HepG2 (cell line): Measurements from ENCODE around the gene SSR2. TPM values are rescaled to one million over a fixed set of nuclear protein-coding genes. Genes with fewer than 3 reads are reported as not detected.
A peak's percentile ranks its signal among the peaks of the same experiment; 100 is the strongest.

ENCODE experiments used
- CEBPB ChIP-seq: IDR thresholded peaks from 2 replicates; pipeline ENCODE4 v1.6.1; 2011; ENCODE audit warnings: low read depth, low read length, improper control_type of control experiment, borderline replicate concordance
- DBP ChIP-seq: sonication (generic); formaldehyde crosslinking; IDR thresholded peaks from 2 replicates; pipeline ENCODE4 v1.4.0; 2020; ENCODE audit warnings: missing genetic modification reagents; ENCODE audit errors: not compliant biosample characterization
- DMAP1 ChIP-seq: IDR thresholded peaks from 2 replicates; pipeline ENCODE4 v1.6.1; 2016
- EHMT2 ChIP-seq: fragments of 200-600 bp; sonication (generic); IDR thresholded peaks from 2 replicates; pipeline ENCODE4 v1.7.0; 2017; ENCODE audit warnings: antibody characterized with exemption, low read depth, low read length, borderline replicate concordance
- HMGA1 ChIP-seq: sonication (generic); formaldehyde crosslinking; conservative IDR thresholded peaks from 2 replicates; pipeline ENCODE4 v1.4.0; 2020; ENCODE audit warnings: missing genetic modification reagents
- HOXA3 ChIP-seq: sonication (generic); formaldehyde crosslinking; IDR thresholded peaks from 2 replicates; pipeline ENCODE4 v1.5.0; 2020; ENCODE audit warnings: missing genetic modification reagents
- KAT7 ChIP-seq: IDR thresholded peaks from 2 replicates; pipeline ENCODE4 v1.6.1; 2018; ENCODE audit warnings: borderline replicate concordance, missing compliant biosample characterization
- KMT2B ChIP-seq: IDR thresholded peaks from 2 replicates; pipeline ENCODE4 v1.6.1; 2016; ENCODE audit warnings: missing genetic modification reagents, missing compliant biosample characterization
- NR2F1 ChIP-seq, 2 experiments: fragments of 450-650 bp in 1 of 2; formaldehyde crosslinking in 1 of 2; IDR thresholded peaks; 2 replicates each; pipeline versions ENCODE4 v1.5.0 to v1.6.1; 2016 to 2020; ENCODE audit warnings: mild to moderate bottlenecking in 1 of 2, missing compliant biosample characterization in 1 of 2, missing genetic modification reagents in 1 of 2, moderate library complexity in 1 of 2
- PAX8 ChIP-seq: sonication (generic); formaldehyde crosslinking; IDR thresholded peaks from 2 replicates; pipeline ENCODE4 v1.8.0; 2022; ENCODE audit warnings: mild to moderate bottlenecking, missing genetic modification reagents, borderline replicate concordance
- POLR2G ChIP-seq: fragments of 200-400 bp; formaldehyde crosslinking; IDR thresholded peaks from 2 replicates; pipeline ENCODE4 v1.6.1; 2018; ENCODE audit warnings: mild to moderate bottlenecking, low read depth, low read length, moderate library complexity
- SIN3B ChIP-seq: fragments of 150-350 bp; IDR thresholded peaks from 2 replicates; pipeline ENCODE4 v1.6.1; 2014; ENCODE audit warnings: low read length
- SMAD3 ChIP-seq: sonication (generic); formaldehyde crosslinking; IDR thresholded peaks from 2 replicates; pipeline ENCODE4 v1.4.0; 2020; ENCODE audit warnings: missing genetic modification reagents
- SMYD3 ChIP-seq: sonication (generic); formaldehyde crosslinking; IDR thresholded peaks from 2 replicates; pipeline ENCODE4 v1.8.1; 2023; ENCODE audit warnings: mild to moderate bottlenecking, missing genetic modification reagents
- SP140L ChIP-seq: sonication (generic); formaldehyde crosslinking; IDR thresholded peaks from 2 replicates; pipeline ENCODE4 v1.4.0; 2020; ENCODE audit warnings: missing genetic modification reagents, borderline replicate concordance
- ZBTB44 ChIP-seq: sonication (generic); formaldehyde crosslinking; IDR thresholded peaks from 2 replicates; pipeline ENCODE4 v1.4.0; 2020; ENCODE audit warnings: missing genetic modification reagents
- ZKSCAN5 ChIP-seq: sonication (generic); formaldehyde crosslinking; IDR thresholded peaks from 2 replicates; pipeline ENCODE4 v1.5.1; 2020; ENCODE audit warnings: mild to moderate bottlenecking, missing genetic modification reagents
- ZNF180 ChIP-seq: sonication (generic); formaldehyde crosslinking; IDR thresholded peaks from 2 replicates; pipeline ENCODE4 v1.4.0; 2020; ENCODE audit warnings: low read depth, missing genetic modification reagents, borderline replicate concordance
- ZNF337 ChIP-seq: sonication (generic); formaldehyde crosslinking; IDR thresholded peaks from 2 replicates; pipeline ENCODE4 v1.5.1; 2020; ENCODE audit warnings: missing genetic modification reagents, low read depth, mild to moderate bottlenecking, borderline replicate concordance
- ZNF713 ChIP-seq: sonication (generic); formaldehyde crosslinking; IDR thresholded peaks from 2 replicates; pipeline ENCODE4 v1.4.0; 2020; ENCODE audit warnings: mild to moderate bottlenecking, missing genetic modification reagents
- polyA plus RNA-seq, 8 experiments: library from polyadenylated mRNA; depleted of rRNA in 3 of 8; stranded (reverse) in 7 of 8; unstranded in 1 of 8; fragments of >200 nt; fragmentation: Illumina TruSeq in 4 of 8; extraction: Trizol in 4 of 8; gene quantifications; 2 replicates each; pipeline versions ENCODE4 v1.2.1 to v1.2.3, GENCODE V29; 2011 to 2016; ENCODE audit warnings: low read depth in 4 of 8, missing spikeins in 1 of 8, mixed read lengths in 1 of 8; ENCODE audit not compliant: insufficient read depth in 1 of 8
- total RNA-seq, 5 experiments: library from RNA; depleted of rRNA; stranded (reverse); fragments of >200 nt; fragmentation: Illumina TruSeq; extraction: Trizol; gene quantifications; 2 replicates each; pipeline ENCODE4 v1.2.3, GENCODE V29; 2016; ENCODE audit warnings: low read depth in 1 of 5
- TF ChIP-seq, protein P1 (sequence below): sonication (generic); formaldehyde crosslinking; conservative IDR thresholded peaks from 2 replicates; pipeline ENCODE4 v1.8.1; 2023; ENCODE audit warnings: missing genetic modification reagents
- TF ChIP-seq, protein P2 (sequence below): IDR thresholded peaks from 2 replicates; pipeline ENCODE4 v1.6.1; 2018; ENCODE audit warnings: missing genetic modification reagents, mild to moderate bottlenecking, missing compliant biosample characterization
- TF ChIP-seq, protein P3 (sequence below): sonication (generic); formaldehyde crosslinking; conservative IDR thresholded peaks from 2 replicates; pipeline ENCODE4 v1.8.0; 2022; ENCODE audit warnings: mild to moderate bottlenecking, moderate library complexity, missing genetic modification reagents

SSR2 gene
- total and polyA plus RNA-seq, 2 of the 13 experiments (the other 11 are each of a cell fraction or from before 2014, with no cell fraction given) = 284 to 461 TPM

DNA sequence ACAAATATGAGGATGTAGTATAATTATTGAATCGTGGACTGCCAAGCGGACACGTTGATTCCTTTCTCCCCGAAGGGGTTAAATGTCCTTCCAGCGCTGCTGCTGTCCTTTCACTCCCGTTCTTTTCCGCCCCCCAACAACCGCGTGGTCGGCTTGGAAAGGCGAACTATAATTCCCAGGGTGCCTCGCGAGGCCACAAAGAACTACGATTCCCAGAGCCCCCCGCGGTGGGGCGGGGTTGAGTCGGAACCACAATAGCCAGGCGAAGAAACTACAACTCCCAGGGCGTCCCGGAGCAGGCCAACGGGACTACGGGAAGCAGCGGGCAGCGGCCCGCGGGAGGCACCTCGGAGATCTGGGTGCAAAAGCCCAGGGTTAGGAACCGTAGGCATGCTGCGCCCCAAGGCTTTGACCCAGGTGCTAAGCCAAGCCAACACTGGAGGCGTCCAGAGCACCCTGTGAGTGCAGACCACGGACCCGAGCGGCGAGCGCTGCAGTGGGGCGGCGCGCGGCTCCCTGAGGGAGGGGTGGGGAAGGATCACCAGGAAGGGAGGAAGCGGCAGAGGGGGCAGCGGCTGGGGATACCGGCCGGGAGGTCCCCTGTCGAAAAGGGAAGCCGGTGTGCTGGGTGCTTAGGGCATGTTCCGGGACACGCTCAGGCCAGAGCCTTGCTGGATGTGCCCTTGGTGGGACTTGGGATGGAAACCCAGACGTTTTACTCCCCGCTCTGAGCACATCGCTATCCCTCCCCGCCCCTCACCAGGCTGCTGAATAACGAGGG is 33.9 kb upstream of the SSR2 start, which contains the start of gene LAMTOR2 (continued):
- TF ChIP-seq ZBTB44 (CRISPR knock-in tag) (peak; percentile 14; the same call in 1 of the 2 replicates), CEBPB (no peak), HOXA3 (CRISPR knock-in tag) (peak; percentile 85), ZKSCAN5 (CRISPR knock-in tag) (no peak), POLR2G (peak; percentile 80), SMYD3 (0 out of 2 replicates have a peak, but pooled peaks have one; percentile 53), DMAP1 (peak; percentile 97), NR2F1 (CRISPR knock-in tag; IDR thresholded peaks at IDR 0.05) (no peak), ZNF713 (CRISPR knock-in tag) (no peak; the same call in 1 of the 2 replicates), SMAD3 (CRISPR knock-in tag) (peak; percentile 90), ZNF337 (CRISPR knock-in tag) (no peak), DBP (CRISPR knock-in tag) (no peak), SIN3B (peak; percentile 30; the same call in 1 of the 2 replicates), KMT2B (CRISPR knock-in tag) (peak; percentile 83), HMGA1 (no peak), PAX8 (CRISPR knock-in tag) (no peak), KAT7 (CRISPR knock-in tag) (no peak), EHMT2 (no peak), ZNF180 (CRISPR knock-in tag) (0 out of 2 replicates have a peak, but pooled peaks have one; percentile 20), SP140L (no peak)
- TF ChIP-seq, protein P1, sequence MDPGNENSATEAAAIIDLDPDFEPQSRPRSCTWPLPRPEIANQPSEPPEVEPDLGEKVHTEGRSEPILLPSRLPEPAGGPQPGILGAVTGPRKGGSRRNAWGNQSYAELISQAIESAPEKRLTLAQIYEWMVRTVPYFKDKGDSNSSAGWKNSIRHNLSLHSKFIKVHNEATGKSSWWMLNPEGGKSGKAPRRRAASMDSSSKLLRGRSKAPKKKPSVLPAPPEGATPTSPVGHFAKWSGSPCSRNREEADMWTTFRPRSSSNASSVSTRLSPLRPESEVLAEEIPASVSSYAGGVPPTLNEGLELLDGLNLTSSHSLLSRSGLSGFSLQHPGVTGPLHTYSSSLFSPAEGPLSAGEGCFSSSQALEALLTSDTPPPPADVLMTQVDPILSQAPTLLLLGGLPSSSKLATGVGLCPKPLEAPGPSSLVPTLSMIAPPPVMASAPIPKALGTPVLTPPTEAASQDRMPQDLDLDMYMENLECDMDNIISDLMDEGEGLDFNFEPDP = no peak
- TF ChIP-seq, protein P2, sequence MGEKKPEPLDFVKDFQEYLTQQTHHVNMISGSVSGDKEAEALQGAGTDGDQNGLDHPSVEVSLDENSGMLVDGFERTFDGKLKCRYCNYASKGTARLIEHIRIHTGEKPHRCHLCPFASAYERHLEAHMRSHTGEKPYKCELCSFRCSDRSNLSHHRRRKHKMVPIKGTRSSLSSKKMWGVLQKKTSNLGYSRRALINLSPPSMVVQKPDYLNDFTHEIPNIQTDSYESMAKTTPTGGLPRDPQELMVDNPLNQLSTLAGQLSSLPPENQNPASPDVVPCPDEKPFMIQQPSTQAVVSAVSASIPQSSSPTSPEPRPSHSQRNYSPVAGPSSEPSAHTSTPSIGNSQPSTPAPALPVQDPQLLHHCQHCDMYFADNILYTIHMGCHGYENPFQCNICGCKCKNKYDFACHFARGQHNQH (CRISPR knock-in tag) = peak; percentile 77; the same call in 1 of the 2 replicates
- TF ChIP-seq, protein P3, sequence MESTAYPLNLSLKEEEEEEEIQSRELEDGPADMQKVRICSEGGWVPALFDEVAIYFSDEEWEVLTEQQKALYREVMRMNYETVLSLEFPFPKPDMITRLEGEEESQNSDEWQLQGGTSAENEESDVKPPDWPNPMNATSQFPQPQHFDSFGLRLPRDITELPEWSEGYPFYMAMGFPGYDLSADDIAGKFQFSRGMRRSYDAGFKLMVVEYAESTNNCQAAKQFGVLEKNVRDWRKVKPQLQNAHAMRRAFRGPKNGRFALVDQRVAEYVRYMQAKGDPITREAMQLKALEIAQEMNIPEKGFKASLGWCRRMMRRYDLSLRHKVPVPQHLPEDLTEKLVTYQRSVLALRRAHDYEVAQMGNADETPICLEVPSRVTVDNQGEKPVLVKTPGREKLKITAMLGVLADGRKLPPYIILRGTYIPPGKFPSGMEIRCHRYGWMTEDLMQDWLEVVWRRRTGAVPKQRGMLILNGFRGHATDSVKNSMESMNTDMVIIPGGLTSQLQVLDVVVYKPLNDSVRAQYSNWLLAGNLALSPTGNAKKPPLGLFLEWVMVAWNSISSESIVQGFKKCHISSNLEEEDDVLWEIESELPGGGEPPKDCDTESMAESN (CRISPR knock-in tag) = peak; percentile 72
